ENCODE results near the gene WNT2. TPM values are rescaled to one million over a fixed set of nuclear protein-coding genes. Genes with fewer than 3 reads are reported as not detected.

Gene WNT2
- total RNA-seq, 1 experiment from 2014 or later: not detected

- TF ChIP-seq CTCF (IDR thresholded peaks at IDR 0.05; ENCODE audit: insufficient read depth in 1 of 2, low read depth in 1 of 2, low read length in 1 of 2, severe bottlenecking in 1 of 2, unreplicated experiment in 1 of 2): no peak
- Mint-ChIP-seq H3K9me3 (ENCODE audit: unreplicated experiment) (peaks cover 9% of the 10 kb centered on the region), H3K4me1 (ENCODE audit: low read depth, unreplicated experiment) (no peaks in the 10 kb centered on the region), H3K36me3 (ENCODE audit: insufficient read depth, unreplicated experiment) (no peaks in the 10 kb centered on the region), H3K27me3 (ENCODE audit: insufficient read depth, unreplicated experiment) (peaks cover 4% of the 10 kb centered on the region), H3K4me3 (ENCODE audit: unreplicated experiment) (no peak overlapping the region), H3K27ac (ENCODE audit: unreplicated experiment) (no peak overlapping the region)
- Histone ChIP-seq H3K27me3 (replicated peaks; ENCODE audit: control insufficient read depth, insufficient read depth, low read length) (no peaks in the 10 kb centered on the region), H3K36me3 (ENCODE audit: control insufficient read depth, insufficient read depth, low read length) (no peaks in the 10 kb centered on the region), H3K4me3 (ENCODE audit: low read depth, low read length) (no peak overlapping the region), H3K4me1 (0 out of 2 replicates have a peak, but pooled peaks cover 5% of the 10 kb centered on the region), H3K9me3 (no peaks in the 10 kb centered on the region)
- ChIA-PET CTCF (no interaction called here), POLR2A (no interaction called here)
- BruUV-seq (replicated peaks): no TSS peak
- intact Hi-C loops (cut with micrococcal nuclease; ENCODE audit: unreplicated experiment): loop anchor here (5.0 kb wide), 1 partner anchor 39 kb away; no protein-coding TSS in a partner anchor
- DNase-seq: no peak
These were observed 71.2 kb downstream of the WNT2 start for GRCh38 chr7:117251687-117252086.

GRCh38 chr7:117250801-117251200 is 72.1 kb downstream of the WNT2 start:
- no peak overlapping the region for H3K27ac Mint-ChIP-seq (ENCODE audit: unreplicated experiment)
- no TSS peak for BruUV-seq (replicated peaks)
- no peaks in the 10 kb centered on the region for H3K36me3 Mint-ChIP-seq (ENCODE audit: insufficient read depth, unreplicated experiment)
- H3K4me1 ChIP-seq: 0 out of 2 replicates have a peak, but pooled peaks cover 5% of the 10 kb centered on the region
- H3K4me1 Mint-ChIP-seq (ENCODE audit: low read depth, unreplicated experiment): no peaks in the 10 kb centered on the region
- DNase-seq: no peak
- H3K4me3 ChIP-seq (ENCODE audit: low read depth, low read length): no peak overlapping the region
- H3K27me3 ChIP-seq (replicated peaks; ENCODE audit: control insufficient read depth, insufficient read depth, low read length): no peaks in the 10 kb centered on the region
- intact Hi-C loops (cut with micrococcal nuclease; ENCODE audit: unreplicated experiment): loop anchor here (5.0 kb wide), 1 partner anchor 38 kb away; no protein-coding TSS in a partner anchor
- peaks cover 15% of the 10 kb centered on the region for H3K9me3 Mint-ChIP-seq (ENCODE audit: unreplicated experiment)
- H3K36me3 ChIP-seq (ENCODE audit: control insufficient read depth, insufficient read depth, low read length): no peaks in the 10 kb centered on the region
- ChIA-PET POLR2A (no interaction called here), CTCF (no interaction called here)
- H3K27me3 Mint-ChIP-seq (ENCODE audit: insufficient read depth, unreplicated experiment): peaks cover 4% of the 10 kb centered on the region
- peaks cover 6% of the 10 kb centered on the region for H3K9me3 ChIP-seq
- no peak for TF ChIP-seq CTCF (IDR thresholded peaks at IDR 0.05; ENCODE audit: insufficient read depth in 1 of 2, low read depth in 1 of 2, low read length in 1 of 2, severe bottlenecking in 1 of 2, unreplicated experiment in 1 of 2)
- H3K4me3 Mint-ChIP-seq (ENCODE audit: unreplicated experiment): no peak overlapping the region

- no peaks in the 10 kb centered on the region for H3K36me3 Mint-ChIP-seq (ENCODE audit: insufficient read depth, unreplicated experiment)
- H3K4me3 Mint-ChIP-seq (ENCODE audit: unreplicated experiment): no peak overlapping the region
- CTCF ChIA-PET: no interaction called here
- Histone ChIP-seq H3K4me1 (0 out of 2 replicates have a peak, but pooled peaks cover 5% of the 10 kb centered on the region), H3K9me3 (peaks cover 12% of the 10 kb centered on the region), H3K27me3 (replicated peaks; ENCODE audit: control insufficient read depth, insufficient read depth, low read length) (no peaks in the 10 kb centered on the region), H3K36me3 (ENCODE audit: control insufficient read depth, insufficient read depth, low read length) (no peaks in the 10 kb centered on the region), H3K4me3 (ENCODE audit: low read depth, low read length) (no peak overlapping the region)
- POLR2A ChIA-PET: no interaction called here
- peaks cover 4% of the 10 kb centered on the region for H3K27me3 Mint-ChIP-seq (ENCODE audit: insufficient read depth, unreplicated experiment)
- H3K4me1 Mint-ChIP-seq (ENCODE audit: low read depth, unreplicated experiment): no peaks in the 10 kb centered on the region
- H3K9me3 Mint-ChIP-seq (ENCODE audit: unreplicated experiment): peaks cover 21% of the 10 kb centered on the region
- intact Hi-C loops (cut with micrococcal nuclease; ENCODE audit: unreplicated experiment): loop anchor here (5.0 kb wide), 1 partner anchor 38 kb away; no protein-coding TSS in a partner anchor
- BruUV-seq (replicated peaks): no TSS peak
- DNase-seq: no peak
- TF ChIP-seq CTCF (IDR thresholded peaks at IDR 0.05; ENCODE audit: insufficient read depth in 1 of 2, low read depth in 1 of 2, low read length in 1 of 2, severe bottlenecking in 1 of 2, unreplicated experiment in 1 of 2): no peak
- H3K27ac Mint-ChIP-seq (ENCODE audit: unreplicated experiment): no peak overlapping the region
These were observed 72.6 kb downstream of the WNT2 start for GRCh38 chr7:117250245-117250644.

Measured in Caco-2 (cell line).